SK-N-MC (cell line): ENCODE results near the gene CTU1.

Source experiments
- EZH2 ChIP-seq: fragments of 200-600 bp; sonication (generic); IDR thresholded peaks from one replicate; pipeline ENCODE4 v1.6.1; 2017; ENCODE audit warnings: antibody characterized with exemption
- POLR2AphosphoS5 ChIP-seq: IDR thresholded peaks from 2 replicates; pipeline ENCODE4 v1.6.1; 2012; ENCODE audit warnings: mild to moderate bottlenecking, low read depth, low read length, borderline replicate concordance

DNA sequence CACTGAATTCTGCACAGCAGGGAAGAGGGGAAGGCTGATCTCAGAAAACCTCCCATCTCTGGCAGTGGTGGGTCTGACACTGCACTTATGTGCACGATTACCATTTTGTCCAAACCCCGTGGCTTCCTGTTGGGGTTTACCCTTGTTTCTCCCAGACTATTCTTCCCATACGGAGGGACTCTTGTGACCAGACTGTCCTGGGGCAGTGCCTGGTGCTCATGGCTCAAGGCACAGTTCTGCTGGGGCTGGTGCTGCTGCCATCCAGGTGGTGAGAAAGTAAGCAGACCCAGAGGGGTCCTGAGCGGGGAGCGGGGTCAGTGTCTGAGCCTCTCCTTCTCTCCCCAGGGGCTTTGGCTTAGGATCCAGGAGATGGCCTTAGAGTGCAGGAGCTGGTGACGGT is 11.4 kb upstream of the CTU1 start:
- no peak for TF ChIP-seq EZH2
- TF ChIP-seq POLR2AphosphoS5 = no peak
